ENCODE results near the gene HEPH.
"Not testable (repeated sequence)": the region's sequence is repeated elsewhere in the genome, so short reads cannot be mapped to it uniquely, and the experiment has no call there.

The HEPH gene

DNA sequence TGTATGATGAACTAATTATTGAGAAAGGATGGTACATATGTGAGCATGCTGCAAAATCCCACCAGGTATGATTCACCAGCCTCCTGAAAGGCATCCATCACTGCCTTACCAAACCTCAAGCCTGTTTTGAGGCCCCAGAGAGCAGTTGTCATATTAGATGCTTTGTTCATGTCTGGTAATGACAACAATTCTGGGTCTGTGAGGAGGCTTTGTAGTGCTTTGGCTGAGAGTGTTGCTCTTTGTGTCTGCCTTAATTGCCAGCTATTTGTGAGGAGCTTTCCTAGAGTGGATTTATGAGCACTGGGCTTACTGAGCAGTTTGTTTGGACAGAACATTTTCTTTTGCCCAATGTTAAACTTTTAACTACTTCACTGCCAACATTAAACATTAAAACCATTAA, 69.2 kb downstream of the HEPH start:
- no peak for DNase-seq

DNA sequence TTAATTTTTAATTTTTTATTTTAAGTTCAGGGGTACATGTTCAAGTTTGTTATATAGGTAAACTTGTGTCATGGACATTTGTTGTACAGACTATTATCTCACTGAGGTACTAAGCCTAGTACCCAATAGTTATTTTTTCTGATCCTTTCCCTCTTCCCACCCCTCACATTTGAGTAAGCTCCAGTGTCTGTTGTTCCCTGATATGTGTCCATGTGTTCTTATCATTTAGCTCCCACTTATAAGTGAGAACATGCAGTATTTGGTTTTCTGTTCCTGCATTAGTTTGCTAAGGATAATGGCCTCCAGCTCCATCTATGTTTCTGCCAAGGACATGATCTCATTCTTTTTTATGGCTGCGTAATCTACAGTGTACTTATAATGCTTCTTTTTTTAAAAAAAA, 69.9 kb downstream of the HEPH start:
- not testable (repeated sequence) for DNase-seq

DNA sequence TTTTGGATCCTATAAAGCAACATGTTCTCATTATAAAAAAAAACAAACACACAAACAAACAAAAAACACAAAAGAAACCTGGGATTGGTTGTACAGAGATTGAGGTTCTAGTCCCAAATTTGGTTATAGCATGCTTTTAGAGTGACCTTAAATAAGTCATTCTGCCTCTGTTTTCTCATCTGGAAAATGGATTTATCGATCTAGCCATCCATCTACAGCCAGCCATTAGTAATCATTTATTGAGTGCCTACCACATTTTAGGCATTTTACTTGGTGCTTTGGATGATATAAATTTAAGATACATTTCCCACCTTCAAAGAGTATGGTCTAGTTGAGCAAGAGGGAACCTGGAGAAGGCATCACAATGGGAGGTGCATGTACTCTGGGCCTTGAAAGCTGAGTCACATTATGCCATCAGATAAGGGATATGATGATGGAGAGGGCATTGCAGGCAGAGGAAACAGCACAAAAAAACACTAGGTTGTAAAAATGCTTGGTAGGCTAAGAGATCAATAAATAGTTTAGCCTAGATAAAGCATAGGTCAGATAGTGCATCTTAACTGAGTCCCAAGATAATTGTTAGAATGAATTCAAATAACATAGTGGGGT, 91.4 kb downstream of the HEPH start:
- no peak for DNase-seq

DNA sequence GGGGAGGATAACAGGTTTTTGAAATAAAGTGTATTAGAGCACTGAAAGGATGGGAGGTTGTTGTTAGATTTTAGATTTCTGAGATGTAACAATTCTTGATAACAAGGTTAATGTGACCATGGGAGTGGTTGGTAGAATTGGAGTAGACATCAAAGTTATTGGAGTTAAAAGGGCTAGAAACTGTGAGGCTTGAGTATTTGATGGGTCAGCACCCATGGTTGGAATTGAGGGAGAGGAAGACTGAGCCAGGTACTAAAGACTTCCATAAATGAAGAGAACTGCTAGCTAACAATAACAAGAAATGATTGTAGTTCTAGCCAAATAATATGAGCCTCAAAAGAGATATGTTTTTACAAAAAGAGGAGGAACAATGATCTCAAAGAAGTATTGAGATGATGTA, 98.8 kb downstream of the HEPH start:
- no peak for DNase-seq

All from CD4-positive, alpha-beta T cell treated with Interferon gamma for 1 hour (primary cell).